HEK293 (cell line): Measurements from ENCODE around the gene IFT52.
"Not testable (repeated sequence)": the region's sequence is repeated elsewhere in the genome, so short reads cannot be mapped to it uniquely, and the experiment has no call there.

Source experiments
- CTCF ChIA-PET: fragments of 350-600 bp; formaldehyde crosslinking; extraction: SDS; loops from one replicate; lab custom pipeline; 2021; ENCODE audit warnings: antibody characterized with exemption; lab: Yijun Ruan, JAX
- POLR2A ChIA-PET: fragments of 300-600 bp; formaldehyde crosslinking; extraction: SDS; loops from one replicate; lab custom pipeline; 2020; ENCODE audit warnings: antibody characterized with exemption, inconsistent platforms; lab: Yijun Ruan, JAX
- H3K27ac ChIP-seq: fragments of 200-500 bp; sonication (Bioruptor generic); 2 replicates; pipeline ENCODE4 v1.5.1; 2014; ENCODE audit warnings: low read depth, low read length, control low read depth, inconsistent platforms; ENCODE audit errors: extremely low read depth
- H3K36me3 ChIP-seq, 2 experiments: fragments of 200-500 bp in 1 of 2; sonication (Bioruptor generic) in 1 of 2; 1 replicate in 1 of 2; 2 replicates in 1 of 2; pipeline ENCODE4 v1.5.1; 2014 to 2017; ENCODE audit warnings: inconsistent platforms in 2 of 2, low read length in 2 of 2; ENCODE audit not compliant: control insufficient read depth in 2 of 2, insufficient read depth in 1 of 2
- H3K4me1 ChIP-seq: fragments of 200-500 bp; sonication (Bioruptor generic); 2 replicates; pipeline ENCODE4 v1.5.1; 2014; ENCODE audit warnings: mild to moderate bottlenecking, low read length, inconsistent platforms; ENCODE audit not compliant: control insufficient read depth, insufficient read depth
- H3K4me3 ChIP-seq: 2 replicates; pipeline ENCODE4 v1.5.1; 2011; ENCODE audit warnings: low read depth, mild to moderate bottlenecking, control low read depth, low read length, moderate library complexity
- H3K9me3 ChIP-seq: fragments of 200-500 bp; sonication (Bioruptor generic); 2 replicates; pipeline ENCODE4 v1.5.1; 2014; ENCODE audit warnings: low read depth, low read length, inconsistent platforms; ENCODE audit not compliant: control insufficient read depth, insufficient read depth
- GLIS1 ChIP-seq: fragments of 450-650 bp; formaldehyde crosslinking; IDR thresholded peaks from 2 replicates; pipeline ENCODE4 v1.5.1; 2016; ENCODE audit warnings: missing biosample characterization, missing genetic modification characterization
- KLF1 ChIP-seq: fragments of 450-650 bp; formaldehyde crosslinking; IDR thresholded peaks from 2 replicates; pipeline ENCODE4 v1.5.1; 2016; ENCODE audit warnings: missing biosample characterization, missing genetic modification characterization
- KLF7 ChIP-seq: fragments of 450-650 bp; formaldehyde crosslinking; IDR thresholded peaks from 2 replicates; pipeline ENCODE4 v1.5.1; 2016; ENCODE audit warnings: missing biosample characterization, missing genetic modification characterization, borderline replicate concordance
- OSR2 ChIP-seq: fragments of 450-650 bp; formaldehyde crosslinking; IDR thresholded peaks from 2 replicates; pipeline ENCODE4 v1.5.1; 2016; ENCODE audit warnings: missing biosample characterization, missing genetic modification characterization
- TCF7L2 ChIP-seq: IDR thresholded peaks from 2 replicates; pipeline ENCODE4 v1.6.1; 2011; ENCODE audit warnings: low read depth, mild to moderate bottlenecking, inconsistent platforms, low read length, moderate library complexity, borderline replicate concordance
- WT1 ChIP-seq: fragments of 450-650 bp; formaldehyde crosslinking; IDR thresholded peaks from 2 replicates; pipeline ENCODE4 v1.5.1; 2016; ENCODE audit warnings: missing biosample characterization, missing genetic modification characterization
- ZBTB1 ChIP-seq: fragments of 450-650 bp; formaldehyde crosslinking; IDR thresholded peaks from 2 replicates; pipeline ENCODE4 v1.5.1; 2016; ENCODE audit warnings: missing biosample characterization, missing genetic modification characterization
- ZNF121 ChIP-seq: fragments of 450-650 bp; formaldehyde crosslinking; IDR thresholded peaks from 2 replicates; pipeline ENCODE4 v1.5.1; 2016; ENCODE audit warnings: missing biosample characterization, missing genetic modification characterization
- ZNF175 ChIP-seq: fragments of 450-650 bp; formaldehyde crosslinking; IDR thresholded peaks from 2 replicates; pipeline ENCODE4 v1.5.1; 2016; ENCODE audit warnings: missing biosample characterization, missing genetic modification characterization
- ZNF184 ChIP-seq: fragments of 450-650 bp; IDR thresholded peaks from 2 replicates; pipeline ENCODE4 v1.5.1; 2018; ENCODE audit warnings: missing biosample characterization, mild to moderate bottlenecking, missing genetic modification characterization
- ZNF248 ChIP-seq: fragments of 450-650 bp; formaldehyde crosslinking; IDR thresholded peaks from 2 replicates; pipeline ENCODE4 v1.5.1; 2017; ENCODE audit warnings: missing biosample characterization, missing genetic modification characterization
- ZNF324 ChIP-seq: fragments of 450-650 bp; formaldehyde crosslinking; IDR thresholded peaks from 2 replicates; pipeline ENCODE4 v1.5.1; 2016; ENCODE audit warnings: missing biosample characterization, missing genetic modification characterization
- ZNF335 ChIP-seq: fragments of 450-650 bp; formaldehyde crosslinking; conservative IDR thresholded peaks from 2 replicates; pipeline ENCODE4 v1.5.1; 2016; ENCODE audit warnings: missing biosample characterization, missing genetic modification characterization
- ZNF354C ChIP-seq: fragments of 450-650 bp; formaldehyde crosslinking; IDR thresholded peaks from 2 replicates; pipeline ENCODE4 v1.5.1; 2016; ENCODE audit warnings: missing biosample characterization, missing genetic modification characterization, low read depth, borderline replicate concordance
- ZNF366 ChIP-seq: fragments of 450-650 bp; formaldehyde crosslinking; conservative IDR thresholded peaks from 2 replicates; pipeline ENCODE4 v1.5.1; 2016; ENCODE audit warnings: missing biosample characterization, missing genetic modification characterization
- ZNF423 ChIP-seq: fragments of 450-650 bp; formaldehyde crosslinking; IDR thresholded peaks from 2 replicates; pipeline ENCODE4 v1.5.1; 2016; ENCODE audit warnings: missing biosample characterization, missing genetic modification characterization
- ZNF48 ChIP-seq: fragments of 450-650 bp; formaldehyde crosslinking; IDR thresholded peaks from 2 replicates; pipeline ENCODE4 v1.5.1; 2016; ENCODE audit warnings: missing biosample characterization, missing genetic modification characterization
- ZNF530 ChIP-seq: fragments of 450-650 bp; formaldehyde crosslinking; IDR thresholded peaks from 2 replicates; pipeline ENCODE4 v1.5.1; 2016; ENCODE audit warnings: low read depth, missing biosample characterization, missing genetic modification characterization
- ZNF548 ChIP-seq: fragments of 450-650 bp; formaldehyde crosslinking; IDR thresholded peaks from 2 replicates; pipeline ENCODE4 v1.5.1; 2016; ENCODE audit warnings: missing biosample characterization, missing genetic modification characterization
- ZNF549 ChIP-seq: fragments of 450-650 bp; IDR thresholded peaks from 2 replicates; pipeline ENCODE4 v1.5.1; 2018; ENCODE audit warnings: missing biosample characterization, missing genetic modification characterization, mild to moderate bottlenecking, inconsistent platforms, moderate library complexity
- ZNF571 ChIP-seq: fragments of 450-650 bp; formaldehyde crosslinking; IDR thresholded peaks from 2 replicates; pipeline ENCODE4 v1.5.0; 2017; ENCODE audit warnings: missing biosample characterization, missing genetic modification characterization
- ZNF585B ChIP-seq: fragments of 450-650 bp; formaldehyde crosslinking; IDR thresholded peaks from 2 replicates; pipeline ENCODE4 v1.5.1; 2016; ENCODE audit warnings: missing biosample characterization, missing genetic modification characterization
- ZNF664 ChIP-seq: fragments of 450-650 bp; formaldehyde crosslinking; IDR thresholded peaks from 2 replicates; pipeline ENCODE4 v1.5.1; 2016; ENCODE audit warnings: missing biosample characterization, missing genetic modification characterization
- ZSCAN23 ChIP-seq: fragments of 450-650 bp; formaldehyde crosslinking; IDR thresholded peaks from 2 replicates; pipeline ENCODE4 v1.5.1; 2016; ENCODE audit warnings: missing biosample characterization, missing genetic modification characterization
- TF ChIP-seq, protein P1 (sequence below): fragments of 450-650 bp; formaldehyde crosslinking; IDR thresholded peaks from 2 replicates; pipeline ENCODE4 v1.5.1; 2016; ENCODE audit warnings: missing biosample characterization, missing genetic modification characterization
- TF ChIP-seq, protein P2 (sequence below): fragments of 450-650 bp; formaldehyde crosslinking; IDR thresholded peaks from 2 replicates; pipeline ENCODE4 v1.5.1; 2017; ENCODE audit warnings: missing biosample characterization, mild to moderate bottlenecking, missing genetic modification characterization, moderate library complexity
- TF ChIP-seq, protein P3 (sequence below): fragments of 450-650 bp; formaldehyde crosslinking; IDR thresholded peaks from 2 replicates; pipeline ENCODE4 v1.5.1; 2017; ENCODE audit warnings: missing biosample characterization, missing genetic modification characterization
- TF ChIP-seq, protein P4 (sequence below): fragments of 450-650 bp; formaldehyde crosslinking; IDR thresholded peaks from 2 replicates; pipeline ENCODE4 v1.5.1; 2016; ENCODE audit warnings: missing biosample characterization, missing genetic modification characterization
- TF ChIP-seq, protein P5 (sequence below): fragments of 450-650 bp; formaldehyde crosslinking; IDR thresholded peaks from 2 replicates; pipeline ENCODE4 v1.5.1; 2016; ENCODE audit warnings: missing biosample characterization, missing genetic modification characterization

IFT52 gene

DNA sequence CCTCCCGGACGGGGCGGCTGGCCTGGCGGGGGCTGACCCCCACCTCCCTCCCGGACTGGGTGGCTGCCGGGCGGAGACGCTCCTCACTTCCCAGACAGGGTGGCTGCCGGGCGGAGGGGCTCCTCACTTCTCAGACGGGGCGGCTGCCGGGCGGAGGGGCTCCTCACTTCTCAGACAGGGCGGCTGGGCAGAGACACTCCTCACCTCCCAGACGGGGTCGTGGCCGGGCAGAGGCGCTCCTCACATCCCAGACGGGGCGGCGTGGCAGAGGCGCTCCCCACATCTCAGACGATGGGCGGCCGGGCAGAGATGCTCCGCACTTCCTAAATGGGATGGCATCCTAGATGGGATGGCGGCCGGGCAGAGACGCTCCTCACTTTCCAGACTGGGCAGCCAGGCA is 16.5 kb downstream of the IFT52 start:
- H3K4me3 ChIP-seq, H3K4me1 ChIP-seq, H3K9me3 ChIP-seq, POLR2A ChIA-PET, CTCF ChIA-PET, H3K27ac ChIP-seq: not testable (repeated sequence)
- TF ChIP-seq KLF1 = peak; percentile 68
- H3K36me3 ChIP-seq = peaks cover 21 to 40% of the 10 kb centered on the region in 2 experiments; a peak in 2 of 3 replicates

DNA sequence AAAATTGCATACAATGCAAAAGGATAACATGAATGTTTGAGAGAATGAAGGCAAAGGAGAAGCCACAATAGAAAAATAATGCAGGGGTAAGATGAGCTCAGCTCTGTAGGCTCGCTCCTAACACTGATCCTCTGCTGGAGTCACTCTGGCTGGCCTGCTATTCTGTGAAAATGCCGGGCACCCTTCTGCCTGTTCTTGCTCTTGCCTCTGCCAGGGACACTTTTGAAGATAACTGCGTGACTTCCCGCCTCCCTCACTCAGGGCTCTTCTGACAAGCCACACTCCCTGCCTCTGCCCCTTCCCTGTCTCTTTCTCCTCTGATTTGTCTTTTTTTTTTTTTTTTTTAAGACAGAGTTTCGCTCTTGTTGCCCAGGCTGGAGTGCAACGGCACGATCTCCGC is 40.9 kb downstream of the IFT52 start:
- ChIA-PET POLR2A (no interaction called here), CTCF (no interaction called here)
- TF ChIP-seq, protein P1, sequence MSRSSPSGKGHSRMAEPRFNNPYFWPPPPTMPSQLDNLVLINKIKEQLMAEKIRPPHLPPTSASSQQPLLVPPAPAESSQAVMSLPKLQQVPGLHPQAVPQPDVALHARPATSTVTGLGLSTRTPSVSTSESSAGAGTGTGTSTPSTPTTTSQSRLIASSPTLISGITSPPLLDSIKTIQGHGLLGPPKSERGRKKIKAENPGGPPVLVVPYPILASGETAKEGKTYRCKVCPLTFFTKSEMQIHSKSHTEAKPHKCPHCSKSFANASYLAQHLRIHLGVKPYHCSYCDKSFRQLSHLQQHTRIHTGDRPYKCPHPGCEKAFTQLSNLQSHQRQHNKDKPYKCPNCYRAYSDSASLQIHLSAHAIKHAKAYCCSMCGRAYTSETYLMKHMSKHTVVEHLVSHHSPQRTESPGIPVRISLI = no peak
- TF ChIP-seq, protein P2, sequence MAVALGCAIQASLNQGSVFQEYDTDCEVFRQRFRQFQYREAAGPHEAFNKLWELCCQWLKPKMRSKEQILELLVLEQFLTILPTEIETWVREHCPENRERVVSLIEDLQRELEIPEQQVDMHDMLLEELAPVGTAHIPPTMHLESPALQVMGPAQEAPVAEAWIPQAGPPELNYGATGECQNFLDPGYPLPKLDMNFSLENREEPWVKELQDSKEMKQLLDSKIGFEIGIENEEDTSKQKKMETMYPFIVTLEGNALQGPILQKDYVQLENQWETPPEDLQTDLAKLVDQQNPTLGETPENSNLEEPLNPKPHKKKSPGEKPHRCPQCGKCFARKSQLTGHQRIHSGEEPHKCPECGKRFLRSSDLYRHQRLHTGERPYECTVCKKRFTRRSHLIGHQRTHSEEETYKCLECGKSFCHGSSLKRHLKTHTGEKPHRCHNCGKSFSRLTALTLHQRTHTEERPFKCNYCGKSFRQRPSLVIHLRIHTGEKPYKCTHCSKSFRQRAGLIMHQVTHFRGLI (tag by site-specific recombination) = no peak
- TF ChIP-seq ZSCAN23 (tag by site-specific recombination) = no peak
- no peak for TF ChIP-seq ZNF366 (tag by site-specific recombination)
- no peak for TF ChIP-seq ZNF585B (tag by site-specific recombination)
- no peak for TF ChIP-seq ZNF335
- no peak for TF ChIP-seq ZNF324
- no peak for TF ChIP-seq KLF7 (tag by site-specific recombination)
- no peak for TF ChIP-seq ZNF664 (tag by site-specific recombination)
- TF ChIP-seq ZNF175 (tag by site-specific recombination) = no peak
- TF ChIP-seq ZNF184 = no peak
- TF ChIP-seq, protein P3, sequence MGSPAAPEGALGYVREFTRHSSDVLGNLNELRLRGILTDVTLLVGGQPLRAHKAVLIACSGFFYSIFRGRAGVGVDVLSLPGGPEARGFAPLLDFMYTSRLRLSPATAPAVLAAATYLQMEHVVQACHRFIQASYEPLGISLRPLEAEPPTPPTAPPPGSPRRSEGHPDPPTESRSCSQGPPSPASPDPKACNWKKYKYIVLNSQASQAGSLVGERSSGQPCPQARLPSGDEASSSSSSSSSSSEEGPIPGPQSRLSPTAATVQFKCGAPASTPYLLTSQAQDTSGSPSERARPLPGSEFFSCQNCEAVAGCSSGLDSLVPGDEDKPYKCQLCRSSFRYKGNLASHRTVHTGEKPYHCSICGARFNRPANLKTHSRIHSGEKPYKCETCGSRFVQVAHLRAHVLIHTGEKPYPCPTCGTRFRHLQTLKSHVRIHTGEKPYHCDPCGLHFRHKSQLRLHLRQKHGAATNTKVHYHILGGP = no peak
- TF ChIP-seq TCF7L2 = no peak
- no peak for TF ChIP-seq ZNF121
- TF ChIP-seq, protein P4, sequence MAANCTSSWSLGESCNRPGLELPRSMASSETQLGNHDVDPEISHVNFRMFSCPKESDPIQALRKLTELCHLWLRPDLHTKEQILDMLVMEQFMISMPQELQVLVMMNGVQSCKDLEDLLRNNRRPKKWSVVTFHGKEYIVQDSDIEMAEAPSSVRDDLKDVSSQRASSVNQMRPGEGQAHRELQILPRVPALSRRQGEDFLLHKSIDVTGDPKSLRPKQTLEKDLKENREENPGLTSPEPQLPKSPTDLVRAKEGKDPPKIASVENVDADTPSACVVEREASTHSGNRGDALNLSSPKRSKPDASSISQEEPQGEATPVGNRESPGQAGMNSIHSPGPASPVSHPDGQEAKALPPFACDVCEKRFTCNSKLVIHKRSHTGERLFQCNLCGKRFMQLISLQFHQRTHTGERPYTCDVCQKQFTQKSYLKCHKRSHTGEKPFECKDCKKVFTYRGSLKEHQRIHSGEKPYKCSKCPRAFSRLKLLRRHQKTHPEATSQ (tag by site-specific recombination) = no peak
- TF ChIP-seq ZNF549 (tag by site-specific recombination) = no peak
- no peak for TF ChIP-seq ZNF248
- TF ChIP-seq OSR2 = no peak
- TF ChIP-seq, all 188 proteins: peak for 0
- peaks cover 12 to 62% of the 10 kb centered on the region in 2 experiments; a peak in 2 of 3 replicates for H3K36me3 ChIP-seq
- no peaks in the 10 kb centered on the region for H3K9me3 ChIP-seq
- no peak overlapping the region for H3K27ac ChIP-seq
- H3K4me3 ChIP-seq = no peak overlapping the region
- H3K4me1 ChIP-seq = no peaks in the 10 kb centered on the region

DNA sequence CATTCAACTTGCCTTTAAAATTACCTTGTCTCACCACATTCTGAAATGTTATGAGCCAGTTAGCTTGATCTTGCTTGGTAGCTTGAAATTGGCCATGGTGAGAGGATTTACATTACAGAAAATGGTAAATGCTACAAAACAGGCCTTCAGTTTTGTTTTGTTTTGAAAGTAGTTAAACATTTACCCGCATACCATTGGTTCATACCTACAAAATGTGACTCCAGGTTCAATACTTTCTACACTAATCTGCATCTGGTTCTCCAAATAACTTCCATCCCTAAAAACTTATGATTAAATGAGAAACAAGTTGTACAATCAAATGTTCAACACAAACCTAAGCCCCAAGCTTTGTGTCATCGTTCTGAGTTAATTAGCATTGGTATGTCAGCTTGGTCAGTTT is 45.7 kb downstream of the IFT52 start:
- H3K4me3 ChIP-seq = no peak overlapping the region
- peaks cover 16 to 58% of the 10 kb centered on the region in 2 experiments; a peak in 2 of 3 replicates for H3K36me3 ChIP-seq
- no peaks in the 10 kb centered on the region for H3K4me1 ChIP-seq
- no peaks in the 10 kb centered on the region for H3K9me3 ChIP-seq
- POLR2A ChIA-PET = interaction anchor here (1.0 to 1.1 kb wide), 2 partner anchors 46 to 179 kb away, joined by 3 read pairs; partner anchors contain the start of gene IFT52
- H3K27ac ChIP-seq = no peak overlapping the region
- CTCF ChIA-PET = interaction anchor here (0.6 kb wide), 2 partner anchors 40 to 97 kb away, joined by 4 to 6 read pairs; no protein-coding TSS in a partner anchor
- TF ChIP-seq ZNF335 (no peak), GLIS1 (tag by site-specific recombination) (no peak), ZNF354C (tag by site-specific recombination) (no peak), ZNF548 (tag by site-specific recombination) (no peak), ZNF423 (tag by site-specific recombination) (no peak), ZNF571 (tag by site-specific recombination) (no peak), ZNF48 (tag by site-specific recombination) (no peak), WT1 (no peak), ZBTB1 (tag by site-specific recombination) (no peak), ZNF324 (no peak), ZNF530 (tag by site-specific recombination) (no peak)
- TF ChIP-seq, protein P5, sequence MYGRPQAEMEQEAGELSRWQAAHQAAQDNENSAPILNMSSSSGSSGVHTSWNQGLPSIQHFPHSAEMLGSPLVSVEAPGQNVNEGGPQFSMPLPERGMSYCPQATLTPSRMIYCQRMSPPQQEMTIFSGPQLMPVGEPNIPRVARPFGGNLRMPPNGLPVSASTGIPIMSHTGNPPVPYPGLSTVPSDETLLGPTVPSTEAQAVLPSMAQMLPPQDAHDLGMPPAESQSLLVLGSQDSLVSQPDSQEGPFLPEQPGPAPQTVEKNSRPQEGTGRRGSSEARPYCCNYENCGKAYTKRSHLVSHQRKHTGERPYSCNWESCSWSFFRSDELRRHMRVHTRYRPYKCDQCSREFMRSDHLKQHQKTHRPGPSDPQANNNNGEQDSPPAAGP (tag by site-specific recombination) = no peak
